ENCODE data around the gene TESMIN. TPM values are rescaled to one million over a fixed set of nuclear protein-coding genes. Genes with fewer than 3 reads are reported as not detected.

TESMIN gene
- total RNA-seq, 1 experiment from 2014 or later = 45.2 TPM

- H3K23me2 ChIP-seq (ENCODE audit: insufficient read length, low read depth, low read length, poor library complexity, severe bottlenecking) = no peaks in the 10 kb centered on the region
- no peak overlapping the region for H4K91ac ChIP-seq (ENCODE audit: insufficient read length, low read depth, low read length)
- H3K79me1 ChIP-seq (ENCODE audit: insufficient read depth, low read depth, low read length, poor library complexity, severe bottlenecking) = no peaks in the 10 kb centered on the region
- no peak overlapping the region for H3T11ph ChIP-seq (ENCODE audit: low read length)
- H3K27me3 ChIP-seq (ENCODE audit: insufficient read depth, low read length) = no peaks in the 10 kb centered on the region
- peaks cover 20 to 22% of the 10 kb centered on the region in 2 experiments for H3K4me1 Mint-ChIP-seq
- TF ChIP-seq, protein P1, sequence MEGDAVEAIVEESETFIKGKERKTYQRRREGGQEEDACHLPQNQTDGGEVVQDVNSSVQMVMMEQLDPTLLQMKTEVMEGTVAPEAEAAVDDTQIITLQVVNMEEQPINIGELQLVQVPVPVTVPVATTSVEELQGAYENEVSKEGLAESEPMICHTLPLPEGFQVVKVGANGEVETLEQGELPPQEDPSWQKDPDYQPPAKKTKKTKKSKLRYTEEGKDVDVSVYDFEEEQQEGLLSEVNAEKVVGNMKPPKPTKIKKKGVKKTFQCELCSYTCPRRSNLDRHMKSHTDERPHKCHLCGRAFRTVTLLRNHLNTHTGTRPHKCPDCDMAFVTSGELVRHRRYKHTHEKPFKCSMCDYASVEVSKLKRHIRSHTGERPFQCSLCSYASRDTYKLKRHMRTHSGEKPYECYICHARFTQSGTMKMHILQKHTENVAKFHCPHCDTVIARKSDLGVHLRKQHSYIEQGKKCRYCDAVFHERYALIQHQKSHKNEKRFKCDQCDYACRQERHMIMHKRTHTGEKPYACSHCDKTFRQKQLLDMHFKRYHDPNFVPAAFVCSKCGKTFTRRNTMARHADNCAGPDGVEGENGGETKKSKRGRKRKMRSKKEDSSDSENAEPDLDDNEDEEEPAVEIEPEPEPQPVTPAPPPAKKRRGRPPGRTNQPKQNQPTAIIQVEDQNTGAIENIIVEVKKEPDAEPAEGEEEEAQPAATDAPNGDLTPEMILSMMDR (conservative IDR thresholded peaks at IDR 0.05) = no peak
- H3K18ac ChIP-seq (ENCODE audit: insufficient read length, low read depth, low read length) = no peak overlapping the region
- H3K27me3 Mint-ChIP-seq (ENCODE audit: low read depth) = peaks cover 4% of the 10 kb centered on the region
- H3K9ac ChIP-seq (ENCODE audit: extremely low read depth, insufficient read length, low read length) = no peak overlapping the region
- no peak overlapping the region for H4K5ac ChIP-seq (ENCODE audit: insufficient read length, low read depth, low read length)
- H3K23ac ChIP-seq (ENCODE audit: insufficient read length, low read depth, low read length) = no peak overlapping the region
- H3K9me3 ChIP-seq (ENCODE audit: control insufficient read depth, low read depth, low read length) = no peaks in the 10 kb centered on the region
- H2BK12ac ChIP-seq (ENCODE audit: insufficient read length, low read depth, low read length) = no peak overlapping the region
- no peak overlapping the region for H3K4me3 Mint-ChIP-seq
- no peaks in the 10 kb centered on the region for H3K79me2 ChIP-seq (ENCODE audit: insufficient read depth, low read length)
- H3K56ac ChIP-seq (ENCODE audit: insufficient read length, low read depth, low read length) = no peak overlapping the region
- no CpG with 5 or more reads among the region's 11 CpGs for WGBS (ENCODE audit: extremely low coverage, insufficient read length, low lambda C conversion rate)
- no peaks in the 10 kb centered on the region for H3K36me3 Mint-ChIP-seq (ENCODE audit: insufficient read depth in 1 of 3, low read depth in 3 of 3)
- H3K4me2 ChIP-seq (ENCODE audit: insufficient read depth, insufficient read length, low read length) = no peak overlapping the region
- H2BK15ac ChIP-seq (ENCODE audit: low read depth, low read length) = no peak overlapping the region
- no peak overlapping the region for H3K4ac ChIP-seq (ENCODE audit: low read depth, low read length)
- no peaks in the 10 kb centered on the region for H4K20me1 ChIP-seq (ENCODE audit: control insufficient read depth, insufficient read depth, insufficient read length)
- DNase-seq = no peak
- H2BK120ac ChIP-seq (ENCODE audit: low read depth, low read length, poor library complexity, severe bottlenecking) = no peak overlapping the region
- no peak overlapping the region for H3K27ac ChIP-seq (ENCODE audit: insufficient read length, low read depth, low read length)
- no peaks in the 10 kb centered on the region for H3K4me1 ChIP-seq (ENCODE audit: insufficient read depth, low read length)
- H2AK5ac ChIP-seq (ENCODE audit: insufficient read length, low read length) = no peak overlapping the region
- H3K14ac ChIP-seq (ENCODE audit: insufficient read depth, low read length) = no peak overlapping the region
- H4K8ac ChIP-seq (replicated peaks; ENCODE audit: insufficient read length, low read depth, low read length) = no peak overlapping the region
- H2BK5ac ChIP-seq (ENCODE audit: insufficient read length, low read length) = no peak overlapping the region
- no peak overlapping the region for H3K27ac Mint-ChIP-seq
- no peak overlapping the region for H2AFZ ChIP-seq (ENCODE audit: low read length)
- no peaks in the 10 kb centered on the region for H3K9me3 Mint-ChIP-seq
- H2BK20ac ChIP-seq (ENCODE audit: low read depth, low read length, poor library complexity, severe bottlenecking) = no peak overlapping the region
These were observed 77.3 kb downstream of the TESMIN start for GRCh38 chr11:68673991-68674390.
